B cell (primary cell): ENCODE results near the gene SUMF2. TPM values are rescaled to one million over a fixed set of nuclear protein-coding genes. Genes with fewer than 3 reads are reported as not detected.
A peak's percentile ranks its signal among the peaks of the same experiment; 100 is the strongest.

Experiments
- ATAC-seq: fragments of 200-7000 bp; cut with Tn5 transposase; one replicate; pipeline ENCODE4 v1.10.0; 2021; ENCODE audit warnings: low read depth, mild to moderate bottlenecking, moderate number of reproducible peaks, moderate library complexity
- CTCF ChIA-PET: fragments of 350-600 bp; sonication (Branson Sonifier 250); formaldehyde crosslinking; loops from one replicate; lab custom pipeline; 2021; ENCODE audit warnings: antibody characterized with exemption, inconsistent platforms; lab: Charles Lee
- POLR2A ChIA-PET: fragments of 350-600 bp; sonication (Branson Sonifier 250); formaldehyde crosslinking; loops from one replicate; lab custom pipeline; 2021; ENCODE audit warnings: antibody characterized with exemption; lab: Charles Lee
- DNase-seq: peaks from one replicate; pipeline ENCODE4 v3.0.0; 2013
- H2AFZ ChIP-seq: 2 replicates; pipeline ENCODE4 v1.6.1; 2012; ENCODE audit warnings: mild to moderate bottlenecking, low read depth, low read length; ENCODE audit not compliant: insufficient read depth, poor library complexity, severe bottlenecking
- H3K27ac ChIP-seq, 2 donors: 1 replicate in 1 of 2; 2 replicates in 1 of 2; pipeline ENCODE4 v1.5.1; 2012 to 2013; ENCODE audit warnings: low read length in 2 of 2, mild to moderate bottlenecking in 2 of 2, moderate library complexity in 1 of 2
- H3K27me3 ChIP-seq, 4 experiments: fragments of 200-600 bp in 1 of 4; sonication (generic) in 1 of 4; replicated peaks in 1 of 4; 1 replicate in 2 of 4; 2 replicates in 2 of 4; pipeline versions ENCODE4 v1.6.1 to v1.7.0; 2013 to 2016; ENCODE audit warnings: low read length in 3 of 4, mild to moderate bottlenecking in 2 of 4, mixed read lengths in 1 of 4, moderate library complexity in 1 of 4; ENCODE audit not compliant: insufficient read depth in 4 of 4, control insufficient read depth in 3 of 4; ENCODE audit errors: control extremely low read depth in 1 of 4
- H3K36me3 ChIP-seq, 2 experiments: replicated peaks in 1 of 2; 1 replicate in 1 of 2; 2 replicates in 1 of 2; pipeline versions ENCODE4 v1.6.1 to v1.7.1; 2013; ENCODE audit warnings: low read length in 1 of 2; ENCODE audit not compliant: insufficient read depth in 2 of 2, control insufficient read depth in 1 of 2; ENCODE audit errors: control extremely low read depth in 1 of 2, extremely low read depth in 1 of 2
- H3K4me1 ChIP-seq, 2 donors: fragments of 200-600 bp in 1 of 2; sonication (generic) in 1 of 2; 1 replicate in 1 of 2; 2 replicates in 1 of 2; pipeline versions ENCODE4 v1.5.1 to v1.6.1; 2013 to 2017; ENCODE audit warnings: low read length in 2 of 2; ENCODE audit not compliant: control insufficient read depth in 2 of 2, insufficient read depth in 2 of 2
- H3K4me2 ChIP-seq: replicated peaks from 2 replicates; pipeline ENCODE3; 2012; ENCODE audit warnings: mild to moderate bottlenecking, low read depth, low read length; ENCODE audit not compliant: poor library complexity, severe bottlenecking
- H3K4me3 ChIP-seq, 5 experiments: fragments of 200-600 bp in 1 of 5; sonication (generic) in 1 of 5; 1 replicate in 3 of 5; 2 replicates in 2 of 5; pipeline versions ENCODE4 v1.5.1 to v1.7.0; 2011 to 2016; ENCODE audit warnings: low read length in 4 of 5, mild to moderate bottlenecking in 4 of 5, low read depth in 2 of 5, control low read depth in 1 of 5, moderate library complexity in 1 of 5; ENCODE audit not compliant: insufficient read depth in 1 of 5; ENCODE audit errors: control extremely low read depth in 1 of 5, extremely low read depth in 1 of 5
- H3K79me2 ChIP-seq: fragments of 200-600 bp; sonication (generic); one replicate; pipeline ENCODE4 v1.6.0; 2016; ENCODE audit warnings: low read length; ENCODE audit not compliant: control insufficient read depth, insufficient read depth
- H3K9ac ChIP-seq: fragments of 200-600 bp; sonication (generic); 2 replicates; pipeline ENCODE4 v1.6.1; 2017; ENCODE audit warnings: mild to moderate bottlenecking, low read length, moderate library complexity
- H3K9me3 ChIP-seq, 3 donors: one replicate each; pipeline versions ENCODE4 v1.6.1 to v1.7.1; 2013; ENCODE audit warnings: low read length in 2 of 3; ENCODE audit not compliant: control insufficient read depth in 2 of 3, insufficient read depth in 1 of 3; ENCODE audit errors: control extremely low read depth in 1 of 3
- H4K20me1 ChIP-seq: 2 replicates; pipeline ENCODE4 v1.6.0; 2012; ENCODE audit warnings: mild to moderate bottlenecking, low read length; ENCODE audit not compliant: insufficient read depth, control insufficient read depth, poor library complexity, severe bottlenecking
- H3K27ac Mint-ChIP-seq: one replicate; pipeline ENCODE4 v1.8.0; 2021; ENCODE audit warnings: mixed read lengths
- H3K27me3 Mint-ChIP-seq: one replicate; pipeline ENCODE4 v1.8.0; 2021; ENCODE audit warnings: mixed read lengths
- H3K4me1 Mint-ChIP-seq: one replicate; pipeline ENCODE4 v1.8.0; 2021; ENCODE audit warnings: mixed read lengths
- H3K4me3 Mint-ChIP-seq: one replicate; pipeline ENCODE4 v1.8.0; 2021; ENCODE audit warnings: mixed read lengths
- H3K9me3 Mint-ChIP-seq: one replicate; pipeline ENCODE4 v1.8.0; 2022; ENCODE audit warnings: mixed read lengths; ENCODE audit not compliant: insufficient read depth
- CTCF ChIP-seq: fragments of 200-600 bp; IDR thresholded peaks from one replicate; pipeline ENCODE4 v1.8.0; 2022; ENCODE audit warnings: antibody characterized with exemption, mild to moderate bottlenecking
- EZH2 ChIP-seq: IDR thresholded peaks from 2 replicates; pipeline ENCODE4 v1.6.1; 2012; ENCODE audit warnings: borderline replicate concordance, low read depth, mild to moderate bottlenecking, moderate library complexity, low read length; ENCODE audit not compliant: insufficient read depth, poor library complexity, severe bottlenecking
- WGBS: methylation state at CpG from one replicate; pipeline ENCODE4 v1.1.5; 2013; ENCODE audit warnings: missing lambda C conversion rate; ENCODE audit not compliant: insufficient coverage; 5-methylcytosine and 5-hydroxymethylcytosine counted together
- intact Hi-C: fragments of 100-400 bp; cut with micrococcal nuclease; formaldehyde crosslinking; loops from one replicate; pipeline ENCODE4 v1.10.0; 2022
- polyA plus RNA-seq: library from polyadenylated mRNA; depleted of rRNA; stranded (reverse); fragments of >200 nt; gene quantifications from 2 replicates; pipeline ENCODE4 v1.2.3, GENCODE V29; 2012
- total RNA-seq, 2 donors: library from RNA; stranded (reverse); fragments of 120-200 nt in 1 of 2; gene quantifications; 1 replicate in 1 of 2; 2 replicates in 1 of 2; pipeline versions ENCODE4 v1.2.3 to v1.2.4, GENCODE V29; 2013 to 2022

SUMF2 gene
- total and polyA plus RNA-seq, 2 donors (not counting 1 experiment from before 2014, with no cell fraction given) = 101 to 115 TPM

- 22% methylated on average over 8 of the region's 19 CpGs for WGBS
- Histone ChIP-seq H3K9me3 (no peaks in the 10 kb centered on the region), H2AFZ (peak overlapping the region; percentile 23), H3K4me2 (no peak overlapping the region), H3K79me2 (no peaks in the 10 kb centered on the region), H3K4me1 (no peaks in the 10 kb centered on the region), H3K4me3 (no peak overlapping the region), H3K9ac (no peak overlapping the region), H3K27me3 (no peaks in the 10 kb centered on the region), H3K36me3 (peaks cover 2 to 44% of the 10 kb centered on the region in 2 experiments), H4K20me1 (no peaks in the 10 kb centered on the region), H3K27ac (no peak overlapping the region)
- TF ChIP-seq EZH2 (no peak), CTCF (peak; percentile 99)
- DNase-seq = peak; percentile 80
- CTCF ChIA-PET = interaction anchor here (0.5 to 7.1 kb wide), 21 partner anchors 9 to 479 kb away, joined by 3 to 121 read pairs (median 5); partner anchors contain the start of genes CCT6A, CHCHD2, NIPSNAP2 and PSPH
- H3K9me3 Mint-ChIP-seq = no peaks in the 10 kb centered on the region
- no peak overlapping the region for H3K4me3 Mint-ChIP-seq
- H3K4me1 Mint-ChIP-seq = peaks cover 5% of the 10 kb centered on the region
- POLR2A ChIA-PET = no interaction called here
- intact Hi-C loops = loop anchor here (10.0 kb wide), 1 partner anchor 640 kb away; no protein-coding TSS in a partner anchor
- ATAC-seq = peak; percentile 95
- peak overlapping the region; percentile 12 for H3K27ac Mint-ChIP-seq
- no peaks in the 10 kb centered on the region for H3K27me3 Mint-ChIP-seq
Measured at GRCh38 chr7:56074371-56074791, 10.3 kb downstream of the SUMF2 start.

- Histone ChIP-seq H3K27ac (no peak overlapping the region), H4K20me1 (no peaks in the 10 kb centered on the region), H3K79me2 (no peaks in the 10 kb centered on the region), H2AFZ (no peak overlapping the region), H3K4me2 (no peak overlapping the region), H3K27me3 (no peaks in the 10 kb centered on the region), H3K4me3 (no peak overlapping the region), H3K9me3 (no peaks in the 10 kb centered on the region), H3K9ac (no peak overlapping the region), H3K4me1 (no peaks in the 10 kb centered on the region), H3K36me3 (peaks cover 0 to 46% of the 10 kb centered on the region in 2 experiments)
- WGBS = 100% methylated on average over 1 of the region's 3 CpGs
- Mint-ChIP-seq H3K9me3 (no peaks in the 10 kb centered on the region), H3K27ac (no peak overlapping the region), H3K27me3 (no peaks in the 10 kb centered on the region), H3K4me1 (peaks cover 5% of the 10 kb centered on the region), H3K4me3 (no peak overlapping the region)
- CTCF ChIA-PET = interaction anchor here (1.4 to 7.1 kb wide), 3 partner anchors 11 to 437 kb away, joined by 4 to 121 read pairs (median 4); no protein-coding TSS in a partner anchor
- DNase-seq (no peak), ATAC-seq (no peak)
- POLR2A ChIA-PET = no interaction called here
- TF ChIP-seq EZH2 = no peak
- intact Hi-C loops = loop anchor here (10.0 kb wide), 1 partner anchor 643 kb away; no protein-coding TSS in a partner anchor
Measured at GRCh38 chr7:56077681-56078080, 13.6 kb downstream of the SUMF2 start.
